Testis (tissue), 3 donors: ENCODE data around the gene RNF222. TPM values are rescaled to one million over a fixed set of nuclear protein-coding genes. Genes with fewer than 3 reads are reported as not detected.

Source experiments
- DNase-seq: peaks from one replicate; pipeline ENCODE4 v3.0.0-alpha.2; 2019
- H3K27ac ChIP-seq, 2 donors: fragments of 200-600 bp; sonication (generic); one replicate each; pipeline ENCODE4 v1.5.1; 2019
- H3K27me3 ChIP-seq: fragments of 200-600 bp; sonication (generic); one replicate; pipeline ENCODE4 v1.5.1; 2019
- H3K36me3 ChIP-seq: fragments of 200-600 bp; sonication (generic); one replicate; pipeline ENCODE4 v1.5.1; 2017; ENCODE audit warnings: low read depth; ENCODE audit errors: missing control alignments
- H3K4me1 ChIP-seq: fragments of 200-600 bp; sonication (generic); one replicate; pipeline ENCODE4 v1.5.1; 2019
- H3K4me3 ChIP-seq, 2 donors: fragments of 200-600 bp; sonication (generic); one replicate each; pipeline ENCODE4 v1.5.1; 2017 to 2019
- H3K9me3 ChIP-seq: fragments of 200-600 bp; sonication (generic); one replicate; pipeline ENCODE4 v1.5.1; 2017
- CTCF ChIP-seq, 3 experiments: fragments of 450-650 bp in 2 of 3; fragments of 200-600 bp in 1 of 3; sonication (generic) in 1 of 3; IDR thresholded peaks; one replicate each; pipeline ENCODE4 v1.5.1; 2016 to 2019; ENCODE audit warnings: antibody characterized with exemption in 3 of 3, mild to moderate bottlenecking in 2 of 3, moderate library complexity in 1 of 3
- POLR2A ChIP-seq: fragments of 450-650 bp; IDR thresholded peaks from one replicate; pipeline ENCODE4 v1.6.1; 2017; ENCODE audit warnings: antibody characterized with exemption, mild to moderate bottlenecking, moderate library complexity
- WGBS, 2 donors: methylation state at CpG; one replicate each; pipeline ENCODE4 v1.1.5; 2018; 5-methylcytosine and 5-hydroxymethylcytosine counted together
- intact Hi-C: fragments of 100-400 bp; cut with DNase I; formaldehyde crosslinking; loops from one replicate; pipeline ENCODE4 v1.15.1; 2023; ENCODE audit warnings: low total_unique reads
- polyA plus RNA-seq: library from polyadenylated mRNA; stranded (reverse); fragments of 350-450 nt; fragmentation: Illumina TruSeq; extraction: RNeasy Lipid Tissue Mini Kit (QIAGEN cat#74804); gene quantifications from one replicate; pipeline ENCODE4 v1.2.3, GENCODE V29; 2014; ENCODE audit warnings: low read depth, low replicate concordance; ENCODE audit not compliant: insufficient read depth
- total RNA-seq, 2 donors: library from RNA; depleted of rRNA; stranded (reverse); fragments of >200 nt; gene quantifications; one replicate each; pipeline ENCODE4 v1.2.3, GENCODE V29; 2016

RNF222 gene
- total and polyA plus RNA-seq, 3 donors from 2014 or later = 0.06 TPM; not detected in 2

GRCh38 chr17:8435245-8436168, 37.9 kb upstream of the RNF222 start, which contains the start of gene NDEL1:
NDEL1 (plus strand) TSS chr17:8435884; CDS start chr17:8444272, 8,388 bp downstream.
- Histone ChIP-seq H3K36me3 (no peaks in the 10 kb centered on the region), H3K27ac (peak within 1 kb of the TSS; percentile 98 to 99), H3K4me1 (no peaks in the 10 kb centered on the region), H3K27me3 (no peaks in the 10 kb centered on the region), H3K9me3 (no peaks in the 10 kb centered on the region), H3K4me3 (peak within 1 kb of the TSS; percentile 97 to 100)
- DNase-seq = peak; percentile 98
- TF ChIP-seq CTCF (IDR thresholded peaks at IDR 0.05) (no peak), POLR2A (peak; percentile 99)
- 4 to 8% methylated on average over 14 to 56 of the region's 68 CpGs for WGBS, 2 donors
- intact Hi-C loops = no loop called here

- WGBS, 2 donors = 67 to 71% methylated on average over 7 of the region's 7 CpGs
- Histone ChIP-seq H3K27me3 (no peaks in the 10 kb centered on the region), H3K4me1 (no peaks in the 10 kb centered on the region), H3K36me3 (no peaks in the 10 kb centered on the region), H3K27ac (no peak overlapping the region), H3K4me3 (no peak overlapping the region), H3K9me3 (no peaks in the 10 kb centered on the region)
- DNase-seq = no peak
- TF ChIP-seq CTCF (IDR thresholded peaks at IDR 0.05) (no peak), POLR2A (no peak)
- intact Hi-C loops = no loop called here
Measured at GRCh38 chr17:8430966-8431365, 33.3 kb upstream of the RNF222 start.

- H3K27me3 ChIP-seq = no peaks in the 10 kb centered on the region
- no peaks in the 10 kb centered on the region for H3K9me3 ChIP-seq
- intact Hi-C loops = no loop called here
- TF ChIP-seq POLR2A = no peak
- TF ChIP-seq CTCF (IDR thresholded peaks at IDR 0.05) = no peak
- 90 to 96% methylated on average over 3 of the region's 3 CpGs for WGBS, 2 donors
- no peak overlapping the region for H3K4me3 ChIP-seq
- no peak for DNase-seq
- no peaks in the 10 kb centered on the region for H3K4me1 ChIP-seq
- H3K36me3 ChIP-seq = no peaks in the 10 kb centered on the region
- H3K27ac ChIP-seq = no peak overlapping the region
Measured at GRCh38 chr17:8426802-8427201, 29.2 kb upstream of the RNF222 start.

GRCh38 chr17:8426094-8426720, 28.6 kb upstream of the RNF222 start:
- no peaks in the 10 kb centered on the region for H3K36me3 ChIP-seq
- no peaks in the 10 kb centered on the region for H3K27me3 ChIP-seq
- WGBS, 2 donors = 59 to 62% methylated on average over 6 of the region's 6 CpGs
- no peak for TF ChIP-seq CTCF (IDR thresholded peaks at IDR 0.05)
- TF ChIP-seq POLR2A = no peak
- H3K4me3 ChIP-seq = no peak overlapping the region
- no peaks in the 10 kb centered on the region for H3K4me1 ChIP-seq
- H3K27ac ChIP-seq = no peak overlapping the region
- intact Hi-C loops = no loop called here
- no peak for DNase-seq
- H3K9me3 ChIP-seq = no peaks in the 10 kb centered on the region
